GM12878 (cell line): Measurements from ENCODE around the gene IMMP2L. TPM values are rescaled to one million over a fixed set of nuclear protein-coding genes. Genes with fewer than 3 reads are reported as not detected.

Source experiments
- ATAC-seq: fragments of 200-7000 bp; cut with Tn5 transposase; 3 replicates; pipeline ENCODE4 v1.9.1; 2020; ENCODE audit warnings: mild to moderate bottlenecking, moderate library complexity
- BruUV-seq: library from RNA; stranded (reverse); fragments of 400-500 nt; replicated peaks from 2 replicates; lab custom pipeline; 2021; lab: Mats Ljungman, UMichigan
- CTCF ChIA-PET: fragments of 300-600 bp; sonication (Branson Sonifier 250); formaldehyde crosslinking; extraction: SDS; loops from one replicate; lab custom pipeline; 2021; ENCODE audit warnings: inconsistent platforms; lab: Yijun Ruan, JAX
- POLR2A ChIA-PET: fragments of 350-600 bp; formaldehyde crosslinking; extraction: SDS; loops from one replicate; lab custom pipeline; 2021; ENCODE audit warnings: inconsistent platforms; lab: Charles Lee
- RAD21 ChIA-PET: fragments of 300-600 bp; sonication (Branson Sonifier 250); formaldehyde crosslinking; loops from one replicate; lab custom pipeline; 2023; ENCODE audit warnings: antibody characterized with exemption; ENCODE audit not compliant: unreplicated experiment; lab: Charles Lee
- SMC1A ChIA-PET: fragments of 300-600 bp; sonication (Branson Sonifier 250); formaldehyde crosslinking; loops from one replicate; lab custom pipeline; 2023; ENCODE audit not compliant: unreplicated experiment, uncharacterized antibody; lab: Charles Lee
- DNase-seq: peaks from one replicate; pipeline ENCODE4 v3.0.0-alpha.2; 2011; ENCODE audit warnings: low read depth, low spot score
- FAIRE-seq: peaks from 3 replicates; lab custom pipeline; 2011; peaks lifted over from hg19 to GRCh38; lab: Jason Lieb, UNC
- H2AFZ ChIP-seq: 2 replicates; pipeline ENCODE4 v1.6.0; 2011; ENCODE audit warnings: low read depth, low read length, control low read depth; ENCODE audit not compliant: control insufficient read depth
- H3K27ac ChIP-seq: 2 replicates; pipeline ENCODE4 v1.5.1; 2011; ENCODE audit warnings: control low read depth; ENCODE audit not compliant: control insufficient read depth, insufficient read depth
- H3K27me3 ChIP-seq, 2 experiments: replicated peaks in 1 of 2; 2 replicates each; pipeline versions ENCODE4 v1.6.0 to v1.6.1; 2011; ENCODE audit warnings: low read length in 1 of 2; ENCODE audit not compliant: control insufficient read depth in 2 of 2, insufficient read depth in 2 of 2
- H3K36me3 ChIP-seq, 2 experiments: 2 replicates each; pipeline ENCODE4 v1.5.1; 2011; ENCODE audit warnings: low read length in 1 of 2; ENCODE audit not compliant: control insufficient read depth in 2 of 2, insufficient read depth in 2 of 2
- H3K4me1 ChIP-seq: 2 replicates; pipeline ENCODE4 v1.6.1; 2011; ENCODE audit warnings: mild to moderate bottlenecking, low read length, moderate library complexity, mixed read lengths; ENCODE audit not compliant: control insufficient read depth, insufficient read depth
- H3K4me2 ChIP-seq: 2 replicates; pipeline ENCODE4 v1.6.0; 2011; ENCODE audit warnings: control low read depth; ENCODE audit not compliant: control insufficient read depth, insufficient read depth
- H3K4me3 ChIP-seq: fragments of 200-600 bp; sonication (generic); 2 replicates; pipeline ENCODE4 v1.5.1; 2016
- H3K79me2 ChIP-seq: 2 replicates; pipeline ENCODE4 v1.6.0; 2011; ENCODE audit warnings: low read length; ENCODE audit not compliant: control insufficient read depth, insufficient read depth
- H3K9ac ChIP-seq: 2 replicates; pipeline ENCODE4 v1.8.0; 2011; ENCODE audit warnings: low read length, control low read depth, mixed read lengths; ENCODE audit not compliant: control insufficient read depth, insufficient read depth
- H3K9me3 ChIP-seq: replicated peaks from 3 replicates; pipeline ENCODE4 v1.5.1; 2011; ENCODE audit warnings: mild to moderate bottlenecking, low read length; ENCODE audit not compliant: control insufficient read depth, insufficient read depth
- H4K20me1 ChIP-seq: 2 replicates; pipeline ENCODE4 v1.6.0; 2011; ENCODE audit not compliant: control insufficient read depth, insufficient read depth
- DPF2 ChIP-seq: fragments of 450-650 bp; IDR thresholded peaks from 2 replicates; pipeline ENCODE4 v1.6.1; 2017; ENCODE audit warnings: mild to moderate bottlenecking
- NFXL1 ChIP-seq: fragments of 450-650 bp; IDR thresholded peaks from 2 replicates; pipeline ENCODE4 v1.6.1; 2017; ENCODE audit warnings: antibody characterized with exemption, mild to moderate bottlenecking, borderline replicate concordance
- SMAD5 ChIP-seq: IDR thresholded peaks from 2 replicates; pipeline ENCODE4 v1.6.1; 2016; ENCODE audit warnings: antibody characterized with exemption, low read depth
- TAF1 ChIP-seq: IDR thresholded peaks from 2 replicates; pipeline ENCODE4 v1.6.1; 2011; ENCODE audit warnings: mild to moderate bottlenecking, low read depth, low read length, borderline replicate concordance
- ZSCAN29 ChIP-seq: fragments of 450-650 bp; IDR thresholded peaks from 2 replicates; pipeline ENCODE4 v1.6.1; 2017; ENCODE audit warnings: mild to moderate bottlenecking, moderate library complexity
- WGBS: methylation state at CpG from one replicate; pipeline ENCODE4 v1.1.6; 2016; ENCODE audit warnings: low lambda C conversion rate; ENCODE audit not compliant: insufficient replicate concordance, insufficient coverage; ENCODE audit errors: missing lambda C conversion rate; 5-methylcytosine and 5-hydroxymethylcytosine counted together
- in situ Hi-C: fragments of 300-500 bp; cut with MboI; formaldehyde crosslinking; loops from 9 replicates; pipeline ENCODE4 v1.14.3; 2018; ENCODE audit warnings: mixed read lengths
- intact Hi-C: fragments of 100-400 bp; cut with micrococcal nuclease; formaldehyde crosslinking; loops from one replicate; pipeline ENCODE4 v1.14.2; 2022; ENCODE audit not compliant: unreplicated experiment
- polyA plus RNA-seq, 11 experiments: library from polyadenylated mRNA; depleted of rRNA in 4 of 11; unstranded in 6 of 11; stranded (reverse) in 5 of 11; fragments of >200 nt; fragmentation: Nextera tagmentation in 4 of 11; fragmentation: Illumina TruSeq in 1 of 11; extraction: Ambion mirVana in 4 of 11; extraction: Trizol in 1 of 11; gene quantifications; 1 replicate in 1 of 11; 2 replicates in 10 of 11; pipeline versions ENCODE4 v1.2.1 to v1.2.3, GENCODE V29; 2011 to 2016; ENCODE audit warnings: inconsistent platforms in 2 of 11, missing spikeins in 2 of 11, low read depth in 1 of 11
- total RNA-seq, 4 experiments: library from RNA; depleted of rRNA in 3 of 4; stranded (reverse); fragments of >200 nt in 3 of 4; fragmentation: Illumina TruSeq in 1 of 4; extraction: Trizol in 1 of 4; gene quantifications; 2 replicates each; pipeline versions ENCODE4 v1.2.1 to v1.2.3, GENCODE V29; 2013 to 2021
- TF ChIP-seq, protein P1 (sequence below): IDR thresholded peaks from 2 replicates; pipeline ENCODE4 v1.6.1; 2012; ENCODE audit warnings: low read depth, low read length, improper control_type of control experiment
- TF ChIP-seq, protein P2 (sequence below): fragments of 450-650 bp; IDR thresholded peaks from 2 replicates; pipeline ENCODE4 v1.6.1; 2017; ENCODE audit warnings: mild to moderate bottlenecking

IMMP2L gene
- total and polyA plus RNA-seq, 10 of the 15 experiments (the other 5 are each of a cell fraction or from before 2014, with no cell fraction given) = 12.6 to 46.3 (median 19.6) TPM

DNA sequence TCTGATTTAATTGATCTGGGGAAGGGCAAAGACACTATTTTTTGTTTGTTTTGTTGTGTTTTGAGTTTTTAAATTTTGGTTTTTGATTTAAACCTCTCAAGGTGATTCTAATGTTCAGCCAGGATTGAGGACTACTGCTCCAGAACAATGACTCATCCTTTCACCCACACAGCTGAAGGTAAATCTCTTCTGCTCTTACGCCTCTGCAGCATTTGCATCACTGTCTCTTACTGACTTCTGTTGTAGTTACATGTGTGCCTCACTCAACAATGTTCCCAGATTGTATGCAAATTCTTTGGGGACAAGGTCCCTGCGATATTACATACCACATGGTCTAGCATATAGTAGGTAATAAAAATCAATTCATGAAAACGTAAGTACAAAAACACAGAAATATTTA is 938.9 kb downstream of the IMMP2L start (continued):
- TF ChIP-seq DPF2 (no peak), ZSCAN29 (no peak)

DNA sequence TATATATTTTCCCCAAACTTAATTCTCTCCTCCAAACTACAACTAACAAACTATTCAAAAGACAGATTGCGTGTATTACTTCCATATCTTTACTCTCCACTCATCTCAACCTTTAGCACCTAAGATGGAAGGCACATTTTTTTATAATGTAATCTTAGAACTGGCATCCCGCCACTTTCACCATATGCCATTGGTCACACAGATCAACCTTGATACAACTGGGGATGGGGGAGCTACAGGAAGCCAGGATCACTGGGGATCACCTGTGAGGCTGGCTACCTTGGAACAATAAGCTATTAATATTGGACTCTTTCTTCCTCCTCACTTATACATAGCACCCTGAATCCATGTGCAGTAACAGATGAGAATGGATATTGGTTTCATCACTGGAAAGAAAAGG is 941.0 kb downstream of the IMMP2L start:
- H3K4me3 ChIP-seq = no peak overlapping the region
- H3K79me2 ChIP-seq = no peaks in the 10 kb centered on the region
- H3K4me2 ChIP-seq = no peak overlapping the region
- H4K20me1 ChIP-seq = no peaks in the 10 kb centered on the region
- H2AFZ ChIP-seq = no peak overlapping the region
- ChIA-PET RAD21 (no interaction called here), SMC1A (no interaction called here), CTCF (no interaction called here), POLR2A (no interaction called here)
- H3K4me1 ChIP-seq = no peaks in the 10 kb centered on the region
- no peaks in the 10 kb centered on the region for H3K9me3 ChIP-seq
- WGBS = 0% methylated on average over 2 of the region's 2 CpGs
- BruUV-seq = no TSS peak
- intact Hi-C loops (no loop called here), in situ Hi-C loops (no loop called here)
- no peak for FAIRE-seq
- no peak overlapping the region for H3K9ac ChIP-seq
- DNase-seq = no peak
- TF ChIP-seq, protein P1, sequence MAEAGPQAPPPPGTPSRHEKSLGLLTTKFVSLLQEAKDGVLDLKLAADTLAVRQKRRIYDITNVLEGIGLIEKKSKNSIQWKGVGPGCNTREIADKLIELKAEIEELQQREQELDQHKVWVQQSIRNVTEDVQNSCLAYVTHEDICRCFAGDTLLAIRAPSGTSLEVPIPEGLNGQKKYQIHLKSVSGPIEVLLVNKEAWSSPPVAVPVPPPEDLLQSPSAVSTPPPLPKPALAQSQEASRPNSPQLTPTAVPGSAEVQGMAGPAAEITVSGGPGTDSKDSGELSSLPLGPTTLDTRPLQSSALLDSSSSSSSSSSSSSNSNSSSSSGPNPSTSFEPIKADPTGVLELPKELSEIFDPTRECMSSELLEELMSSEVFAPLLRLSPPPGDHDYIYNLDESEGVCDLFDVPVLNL = no peak
- TF ChIP-seq, protein P2, sequence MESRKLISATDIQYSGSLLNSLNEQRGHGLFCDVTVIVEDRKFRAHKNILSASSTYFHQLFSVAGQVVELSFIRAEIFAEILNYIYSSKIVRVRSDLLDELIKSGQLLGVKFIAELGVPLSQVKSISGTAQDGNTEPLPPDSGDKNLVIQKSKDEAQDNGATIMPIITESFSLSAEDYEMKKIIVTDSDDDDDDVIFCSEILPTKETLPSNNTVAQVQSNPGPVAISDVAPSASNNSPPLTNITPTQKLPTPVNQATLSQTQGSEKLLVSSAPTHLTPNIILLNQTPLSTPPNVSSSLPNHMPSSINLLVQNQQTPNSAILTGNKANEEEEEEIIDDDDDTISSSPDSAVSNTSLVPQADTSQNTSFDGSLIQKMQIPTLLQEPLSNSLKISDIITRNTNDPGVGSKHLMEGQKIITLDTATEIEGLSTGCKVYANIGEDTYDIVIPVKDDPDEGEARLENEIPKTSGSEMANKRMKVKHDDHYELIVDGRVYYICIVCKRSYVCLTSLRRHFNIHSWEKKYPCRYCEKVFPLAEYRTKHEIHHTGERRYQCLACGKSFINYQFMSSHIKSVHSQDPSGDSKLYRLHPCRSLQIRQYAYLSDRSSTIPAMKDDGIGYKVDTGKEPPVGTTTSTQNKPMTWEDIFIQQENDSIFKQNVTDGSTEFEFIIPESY = no peak
- TF ChIP-seq NFXL1 = no peak
- no peak for TF ChIP-seq TAF1
- no peak for TF ChIP-seq SMAD5
- no peak overlapping the region for H3K27ac ChIP-seq
- no peak for ATAC-seq
- H3K36me3 ChIP-seq = no peaks in the 10 kb centered on the region
- no peaks in the 10 kb centered on the region for H3K27me3 ChIP-seq
